ENCODE data around the gene DBET. TPM values are rescaled to one million over a fixed set of nuclear protein-coding genes. Genes with fewer than 3 reads are reported as not detected.
"Not testable (repeated sequence)": the region's sequence is repeated elsewhere in the genome, so short reads cannot be mapped to it uniquely, and the experiment has no call there.

The DBET gene
- polyA plus RNA-seq, 1 experiment = not detected

- peaks cover 29% of the 10 kb centered on the region for H3K9me3 ChIP-seq (ENCODE audit: control insufficient read depth, insufficient read depth, low read length)
- ChIA-PET CTCF (no interaction called here), POLR2A (no interaction called here)
- no peak overlapping the region for H3K4me3 ChIP-seq (ENCODE audit: low read depth, low read length)
- H3K27ac ChIP-seq (ENCODE audit: low read depth, low read length) = no peak overlapping the region
- TF ChIP-seq, protein P1, sequence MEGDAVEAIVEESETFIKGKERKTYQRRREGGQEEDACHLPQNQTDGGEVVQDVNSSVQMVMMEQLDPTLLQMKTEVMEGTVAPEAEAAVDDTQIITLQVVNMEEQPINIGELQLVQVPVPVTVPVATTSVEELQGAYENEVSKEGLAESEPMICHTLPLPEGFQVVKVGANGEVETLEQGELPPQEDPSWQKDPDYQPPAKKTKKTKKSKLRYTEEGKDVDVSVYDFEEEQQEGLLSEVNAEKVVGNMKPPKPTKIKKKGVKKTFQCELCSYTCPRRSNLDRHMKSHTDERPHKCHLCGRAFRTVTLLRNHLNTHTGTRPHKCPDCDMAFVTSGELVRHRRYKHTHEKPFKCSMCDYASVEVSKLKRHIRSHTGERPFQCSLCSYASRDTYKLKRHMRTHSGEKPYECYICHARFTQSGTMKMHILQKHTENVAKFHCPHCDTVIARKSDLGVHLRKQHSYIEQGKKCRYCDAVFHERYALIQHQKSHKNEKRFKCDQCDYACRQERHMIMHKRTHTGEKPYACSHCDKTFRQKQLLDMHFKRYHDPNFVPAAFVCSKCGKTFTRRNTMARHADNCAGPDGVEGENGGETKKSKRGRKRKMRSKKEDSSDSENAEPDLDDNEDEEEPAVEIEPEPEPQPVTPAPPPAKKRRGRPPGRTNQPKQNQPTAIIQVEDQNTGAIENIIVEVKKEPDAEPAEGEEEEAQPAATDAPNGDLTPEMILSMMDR (IDR thresholded peaks at IDR 0.05; ENCODE audit: low read depth, low read length) = no peak
- DNase-seq (ENCODE audit: low read depth, low spot score) = no peak
- peaks cover 59% of the 10 kb centered on the region for H3K27me3 ChIP-seq (ENCODE audit: control insufficient read depth, insufficient read depth, low read length)
These were observed 46.7 kb upstream of the DBET start for GRCh38 chr4:190017357-190018200.

DNA sequence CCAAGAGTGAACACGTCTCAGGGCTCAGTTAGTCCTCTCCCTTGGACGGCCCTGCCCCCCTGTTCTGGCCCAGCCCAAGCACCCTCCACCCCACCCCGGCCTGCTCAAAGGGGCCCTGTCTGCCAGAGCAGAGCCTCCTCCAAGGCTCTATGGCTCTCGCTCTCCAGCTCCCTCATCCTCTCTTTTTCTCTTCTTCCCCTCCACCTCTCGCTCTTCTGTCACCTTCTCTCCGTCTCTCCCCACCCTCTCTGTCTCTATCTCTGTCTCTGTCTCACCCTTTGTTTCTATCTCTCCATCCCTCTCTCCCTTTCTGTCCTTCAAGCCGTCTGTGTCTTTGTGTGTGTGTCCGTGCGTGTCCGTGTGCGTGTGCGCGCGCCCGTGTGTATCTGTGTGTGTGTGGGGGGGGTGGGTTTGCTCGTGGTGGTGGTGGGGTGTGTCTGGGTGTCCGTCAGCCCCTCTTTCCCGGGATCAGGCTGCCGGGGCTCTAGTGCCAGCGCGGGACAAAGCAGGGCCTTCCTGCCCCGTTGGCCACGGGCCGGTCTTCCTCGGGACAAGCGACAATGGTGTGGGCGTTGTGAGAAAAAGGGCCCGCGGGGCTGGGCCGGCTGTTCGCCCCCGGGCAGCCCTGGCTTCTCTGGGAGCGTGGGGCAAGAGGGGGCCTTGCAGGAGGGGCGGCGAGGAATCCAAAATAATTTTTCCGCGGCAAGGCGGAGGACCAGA, 45.9 kb upstream of the DBET start:
- DNase-seq (ENCODE audit: low read depth, low spot score) = no peak
- ChIA-PET POLR2A (no interaction called here), CTCF (no interaction called here)
- H3K27me3 ChIP-seq (ENCODE audit: control insufficient read depth, insufficient read depth, low read length) = peaks cover 59% of the 10 kb centered on the region
- peaks cover 31% of the 10 kb centered on the region for H3K9me3 ChIP-seq (ENCODE audit: control insufficient read depth, insufficient read depth, low read length)
- no peak overlapping the region for H3K27ac ChIP-seq (ENCODE audit: low read depth, low read length)
- no peak overlapping the region for H3K4me3 ChIP-seq (ENCODE audit: low read depth, low read length)
- TF ChIP-seq, protein P1 (IDR thresholded peaks at IDR 0.05; ENCODE audit: low read depth, low read length) = no peak

- H3K9me3 ChIP-seq (ENCODE audit: control insufficient read depth, insufficient read depth, low read length) = peaks cover 31% of the 10 kb centered on the region
- ChIA-PET CTCF (no interaction called here), POLR2A (no interaction called here)
- TF ChIP-seq, protein P1 (IDR thresholded peaks at IDR 0.05; ENCODE audit: low read depth, low read length) = no peak
- H3K27ac ChIP-seq (ENCODE audit: low read depth, low read length) = no peak overlapping the region
- DNase-seq (ENCODE audit: low read depth, low spot score) = no peak
- H3K27me3 ChIP-seq (ENCODE audit: control insufficient read depth, insufficient read depth, low read length) = peaks cover 59% of the 10 kb centered on the region
- no peak overlapping the region for H3K4me3 ChIP-seq (ENCODE audit: low read depth, low read length)
These were observed 45.1 kb upstream of the DBET start for GRCh38 chr4:190019023-190019858.

DNA sequence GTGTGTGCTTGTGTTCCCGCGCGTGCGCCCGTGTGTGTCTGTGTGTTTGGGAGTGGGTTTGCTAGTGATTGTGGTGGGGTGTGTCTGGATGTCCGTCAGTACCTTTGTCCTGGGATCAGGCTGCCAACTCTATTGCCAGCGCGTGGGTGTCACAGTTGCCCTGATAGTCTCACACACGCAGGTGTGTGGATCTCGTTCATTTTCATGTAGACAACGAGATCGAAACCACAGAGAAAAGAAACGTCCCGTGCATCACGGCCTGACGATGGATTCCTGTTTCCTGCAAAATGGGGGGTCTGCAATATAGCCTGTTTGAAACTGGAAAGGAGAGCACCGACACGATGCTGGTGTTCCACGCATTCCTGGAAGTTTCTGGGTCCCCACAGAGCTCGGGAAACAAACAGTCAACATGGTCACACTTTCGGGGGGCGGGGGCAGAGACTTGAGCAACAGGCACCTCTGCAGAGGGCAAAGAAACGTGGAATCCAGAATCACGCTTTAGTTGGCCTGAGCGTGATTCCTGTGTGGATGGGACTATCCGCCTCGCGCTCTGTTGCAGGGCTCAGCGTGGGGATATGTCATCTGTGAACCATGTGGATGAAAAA, 44.3 kb upstream of the DBET start:
- H3K9me3 ChIP-seq (ENCODE audit: control insufficient read depth, insufficient read depth, low read length) = peaks cover 31% of the 10 kb centered on the region
- H3K27ac ChIP-seq (ENCODE audit: low read depth, low read length); CTCF ChIA-PET; H3K4me3 ChIP-seq (ENCODE audit: low read depth, low read length); DNase-seq (ENCODE audit: low read depth, low spot score); POLR2A ChIA-PET: not testable (repeated sequence)
- peaks cover 58% of the 10 kb centered on the region for H3K27me3 ChIP-seq (ENCODE audit: control insufficient read depth, insufficient read depth, low read length)
